DMS153 treated with DMSO at 0.1 percent for 48 hours (cell line): ENCODE results near the gene SECISBP2.

Experiments
- DNase-seq: peaks from one replicate; lab custom pipeline; 2025; ENCODE audit not compliant: unreplicated experiment; lab: John Stamatoyannopoulos, UW

SECISBP2 gene

DNA sequence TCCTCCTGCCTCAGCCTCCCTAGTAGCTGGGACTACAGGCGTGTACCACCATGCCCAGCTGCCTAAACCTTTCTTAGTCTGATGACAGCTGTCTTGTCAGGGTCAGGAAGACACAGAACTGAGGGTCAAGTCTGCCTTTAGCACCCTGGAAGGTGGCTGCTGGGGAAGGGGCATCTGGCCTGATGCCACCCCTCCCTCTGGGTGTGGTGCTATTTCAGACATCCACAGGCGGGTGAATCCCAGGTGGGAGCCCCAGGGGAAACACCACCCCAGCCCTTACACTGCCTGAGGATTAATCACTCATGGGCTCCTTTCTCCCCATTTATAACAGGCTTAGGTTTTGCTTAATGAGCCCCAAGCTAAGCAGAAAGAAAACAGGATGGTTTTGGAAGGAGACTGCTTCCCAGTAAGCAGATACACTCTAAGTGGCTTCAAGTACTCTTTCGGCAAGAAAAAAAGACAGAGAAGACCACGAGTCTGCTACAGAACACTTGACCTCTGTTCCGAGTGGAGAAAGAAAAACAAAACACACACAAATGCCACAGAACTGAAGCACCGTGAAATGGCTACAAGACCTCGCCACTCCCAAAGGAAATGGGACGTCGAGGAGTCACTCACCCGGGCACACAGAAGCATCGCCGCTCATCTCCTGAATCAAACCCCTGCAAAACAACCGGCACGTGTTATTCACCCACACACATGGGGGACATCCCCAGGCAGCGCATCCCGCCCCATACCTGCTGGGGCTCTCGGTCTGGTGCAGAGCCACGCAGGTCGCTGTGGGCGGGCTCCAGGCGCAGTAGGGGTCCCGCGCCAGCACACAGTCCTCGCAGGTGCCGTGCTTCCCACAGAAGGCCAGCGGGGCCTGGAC, 62.4 kb downstream of the SECISBP2 start:
- no peak for DNase-seq

- no peak for DNase-seq
These were observed 63.0 kb downstream of the SECISBP2 start for GRCh38 chr9:89381308-89381609.

- DNase-seq, result no peak
These were observed 64.0 kb downstream of the SECISBP2 start for GRCh38 chr9:89382026-89382986.

DNA sequence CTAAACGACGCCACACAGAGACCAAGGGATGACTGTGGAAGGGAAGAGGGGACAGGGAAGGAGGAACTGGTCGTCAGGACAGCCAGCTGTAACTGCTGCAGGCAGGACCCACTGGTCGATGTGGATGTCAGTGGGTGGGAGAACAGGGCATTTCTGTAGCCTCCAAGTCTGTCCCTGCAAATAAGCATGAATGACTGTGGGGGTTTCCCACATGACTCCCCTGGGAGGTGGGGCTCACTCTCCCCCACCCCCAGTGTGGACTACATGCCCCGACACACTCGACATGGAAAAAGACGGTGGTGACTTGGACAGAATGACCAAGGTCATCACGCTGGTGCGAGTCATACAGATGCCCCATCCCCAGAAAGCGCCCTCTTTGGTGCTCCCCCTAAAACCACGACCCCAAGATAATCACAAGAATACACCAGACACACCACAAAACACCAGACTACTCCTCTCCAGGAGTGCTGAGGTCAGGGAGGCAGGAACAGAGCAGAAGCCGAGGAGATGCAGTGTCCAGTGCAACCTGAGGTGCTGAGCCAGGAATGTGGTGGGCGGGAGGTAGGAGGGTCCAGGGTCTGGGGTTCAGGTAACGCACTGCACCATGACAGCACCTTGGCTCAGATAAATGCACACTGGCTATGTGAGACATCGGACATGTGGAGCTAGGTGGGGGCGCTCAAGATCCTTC, 64.9 kb downstream of the SECISBP2 start:
- no peak for DNase-seq

- no peak for DNase-seq
These were observed 65.5 kb downstream of the SECISBP2 start for GRCh38 chr9:89383721-89384300.

DNA sequence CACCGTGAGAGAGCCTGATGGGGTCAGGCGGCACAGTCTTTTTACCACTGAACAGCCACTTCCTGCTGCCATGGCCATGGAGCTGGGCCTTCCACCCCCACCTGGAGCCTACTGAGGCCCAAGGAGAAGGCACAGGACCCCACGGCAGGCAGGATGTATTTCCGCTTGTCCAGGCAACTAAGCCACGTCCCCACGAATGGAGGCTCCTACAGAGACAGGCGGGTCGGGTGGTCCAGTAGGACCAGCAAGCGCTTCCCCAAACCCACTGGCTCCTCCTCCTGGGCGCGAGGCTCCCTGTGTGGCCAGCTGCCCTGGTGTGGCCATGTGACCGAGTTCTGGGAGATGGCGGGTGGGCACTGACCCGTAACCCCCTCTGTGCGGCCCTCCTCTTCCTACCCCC, 66.5 kb downstream of the SECISBP2 start:
- no peak for DNase-seq

DNA sequence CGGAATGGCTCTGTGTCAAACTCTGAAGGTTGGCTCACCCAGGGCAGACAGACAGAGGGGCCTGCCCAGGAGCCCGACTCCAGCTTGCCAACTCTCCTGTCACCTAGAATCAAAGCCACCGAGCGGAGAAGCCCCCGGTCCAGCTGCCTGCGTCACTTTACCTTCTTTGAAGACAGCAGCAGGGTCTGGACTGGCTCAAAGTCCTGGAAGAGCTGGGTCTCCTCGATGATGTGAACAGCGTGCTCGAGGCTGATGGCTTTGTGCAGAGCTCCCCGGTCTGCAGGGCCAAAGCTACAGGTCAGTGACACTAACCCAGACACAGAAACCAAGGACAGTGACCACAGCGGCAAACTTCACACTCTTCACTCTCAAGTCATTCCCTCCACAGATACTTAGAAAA, 67.9 kb downstream of the SECISBP2 start:
- no peak for DNase-seq

GRCh38 chr9:89386797-89387196, 68.5 kb downstream of the SECISBP2 start:
- DNase-seq, result no peak

DNA sequence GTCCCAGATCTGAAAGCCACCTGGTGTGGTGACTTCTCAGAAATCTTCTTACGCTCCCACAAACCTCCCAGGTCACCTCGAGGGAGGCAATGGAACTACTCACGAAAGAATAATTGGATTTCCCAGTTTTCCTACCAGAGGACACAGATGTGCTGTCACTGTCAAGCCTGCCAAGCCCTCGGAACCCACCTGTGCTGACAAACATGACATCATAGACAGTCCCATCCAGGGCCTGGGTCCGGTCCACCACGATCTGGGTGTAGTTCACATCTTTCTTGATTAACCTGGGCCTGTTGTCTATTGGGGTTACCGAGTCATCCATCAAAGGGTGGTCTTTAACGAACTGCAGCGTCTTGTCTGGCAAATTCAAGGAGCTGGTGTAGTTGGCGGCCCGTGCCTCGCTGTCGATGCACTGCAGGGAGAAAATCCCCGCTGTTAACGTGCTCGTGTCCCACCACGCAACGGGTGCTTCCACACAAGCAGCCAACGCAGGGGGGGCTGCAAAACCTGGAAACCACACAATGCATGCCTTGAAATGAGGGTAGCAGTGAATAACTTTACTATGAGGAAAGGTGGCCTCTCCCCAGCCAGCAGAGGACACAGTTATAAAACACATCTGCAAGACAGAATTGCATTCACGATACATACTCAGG, 69.0 kb downstream of the SECISBP2 start:
- no peak for DNase-seq

- DNase-seq, result no peak
These were observed 70.0 kb downstream of the SECISBP2 start for GRCh38 chr9:89388084-89388867.

DNA sequence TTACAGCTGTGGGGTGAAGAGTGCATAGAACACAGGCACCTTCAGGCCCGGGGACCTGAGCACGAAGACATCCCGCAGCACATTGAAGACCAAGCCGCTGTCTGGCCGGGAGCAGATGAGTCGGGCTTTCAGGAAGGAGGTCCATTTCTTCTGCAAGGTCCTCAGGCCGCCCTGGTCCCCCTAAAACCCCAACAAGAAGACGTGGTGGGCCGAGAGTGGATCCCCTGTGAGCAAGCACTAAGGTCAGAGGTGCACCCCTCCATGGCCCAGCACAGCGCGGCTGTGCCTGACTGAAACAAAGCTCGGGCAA, 70.5 kb downstream of the SECISBP2 start:
- no peak for DNase-seq

DNA sequence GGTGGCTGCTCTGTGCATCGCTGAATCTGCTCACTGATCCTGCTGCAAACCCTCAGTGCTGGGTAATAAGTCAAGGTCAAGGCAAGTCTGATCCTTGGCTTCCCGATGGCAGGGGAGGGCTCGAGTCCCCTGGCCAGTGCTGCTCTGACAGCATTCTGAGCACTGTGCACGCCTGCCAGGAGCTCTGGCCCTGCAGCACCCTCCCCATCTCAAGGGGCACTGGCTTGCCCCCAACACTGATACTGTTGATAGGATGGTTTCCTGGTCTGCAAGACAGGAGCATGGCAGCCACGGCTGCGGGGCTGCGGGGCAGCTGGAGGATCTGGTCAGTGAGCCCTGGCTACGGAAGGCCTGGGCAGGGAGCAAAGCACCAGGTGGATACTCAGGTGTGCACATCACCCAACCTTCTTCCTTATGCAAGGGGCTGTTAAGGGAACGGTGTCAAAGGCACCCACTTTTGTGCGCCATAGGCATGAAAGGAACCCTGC, 71.8 kb downstream of the SECISBP2 start:
- DNase-seq, result no peak

DNA sequence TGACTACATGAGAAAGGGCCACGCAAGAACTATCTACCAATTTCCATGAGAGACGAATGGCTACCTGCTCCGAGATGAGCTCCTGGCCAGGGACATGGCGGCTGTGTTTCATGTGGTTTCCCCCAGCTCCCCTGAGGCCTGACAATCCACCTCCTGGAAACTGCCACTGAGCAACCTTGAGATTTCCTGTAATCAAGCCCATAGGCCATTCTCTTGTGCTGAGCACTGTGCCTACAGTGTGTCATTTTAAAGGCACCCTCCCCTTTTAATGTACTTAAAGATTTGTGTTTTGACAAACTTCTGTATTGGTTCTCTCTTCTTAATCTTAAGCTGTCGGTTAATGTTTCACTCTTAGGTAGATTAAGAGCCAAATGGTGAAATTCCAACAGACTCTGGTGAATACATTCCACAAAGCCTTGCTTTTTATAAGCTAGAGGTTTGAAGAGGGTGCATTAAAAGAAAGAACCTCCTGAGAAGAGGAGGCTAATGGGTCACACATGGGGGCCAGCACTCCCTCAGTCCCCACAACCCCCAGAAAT, 72.3 kb downstream of the SECISBP2 start:
- DNase-seq, result no peak

- no peak for DNase-seq
These were observed 73.3 kb downstream of the SECISBP2 start for GRCh38 chr9:89391585-89391984.

DNA sequence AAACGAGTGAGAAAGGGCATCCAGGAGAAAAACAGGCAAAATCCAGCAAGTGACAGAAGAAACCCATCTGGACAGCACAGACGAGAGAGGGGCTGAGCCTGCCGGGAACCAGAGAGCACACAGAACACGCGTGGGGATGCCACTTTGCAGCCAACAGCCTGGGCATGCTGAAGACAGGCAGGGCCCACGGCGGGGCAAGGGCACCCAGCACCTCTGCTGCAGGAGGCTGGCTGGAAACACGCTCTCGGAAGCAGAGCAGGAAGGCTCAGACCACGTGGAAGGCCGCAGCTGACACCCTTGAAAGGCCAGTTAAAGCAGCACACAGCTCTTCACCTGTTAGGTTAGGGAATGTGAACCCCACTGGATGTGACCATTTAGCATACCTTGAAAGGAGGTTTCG, 76.1 kb downstream of the SECISBP2 start:
- no peak for DNase-seq

GRCh38 chr9:89395931-89396710, 77.8 kb downstream of the SECISBP2 start:
- DNase-seq, result no peak

DNA sequence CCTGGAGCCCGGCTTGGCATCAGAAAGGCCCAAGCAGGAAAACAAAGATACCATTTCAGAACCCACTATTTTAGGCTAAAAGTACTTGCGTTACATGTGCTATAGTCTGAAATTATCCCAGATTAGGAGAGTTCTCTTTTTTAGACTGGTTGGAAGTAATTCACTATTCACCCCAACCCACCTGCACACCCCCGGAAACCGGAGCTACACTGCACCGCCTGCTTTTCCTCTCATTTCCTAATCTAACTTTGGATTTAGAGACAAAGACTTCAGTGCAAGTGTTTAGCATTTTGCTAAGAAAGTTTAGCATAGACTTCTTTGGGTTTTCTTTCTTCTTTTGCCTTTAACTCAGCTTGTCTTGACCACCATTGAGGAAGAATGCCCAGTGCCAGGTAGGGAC, 79.2 kb downstream of the SECISBP2 start:
- no peak for DNase-seq

GRCh38 chr9:89398621-89399020, 80.3 kb downstream of the SECISBP2 start:
- DNase-seq, result no peak
